H9 (cell line): ENCODE data around the gene PPP1R14B. TPM values are rescaled to one million over a fixed set of nuclear protein-coding genes. Genes with fewer than 3 reads are reported as not detected.

Source experiments
- DNase-seq: peaks from one replicate; pipeline ENCODE4 v3.0.0-alpha.2; 2017
- H2AFZ ChIP-seq: one replicate; pipeline ENCODE4 v1.6.1; 2013; ENCODE audit warnings: mild to moderate bottlenecking, low read length, control low read depth, moderate library complexity
- H2AK5ac ChIP-seq: 2 replicates; pipeline ENCODE4 v1.6.1; 2013; ENCODE audit warnings: low read length, control low read depth, mixed read lengths; ENCODE audit not compliant: insufficient read length
- H2BK120ac ChIP-seq: one replicate; pipeline ENCODE4 v1.6.1; 2013; ENCODE audit warnings: low read depth, mild to moderate bottlenecking, low read length, control low read depth, inconsistent platforms; ENCODE audit not compliant: poor library complexity, severe bottlenecking
- H2BK12ac ChIP-seq: 2 replicates; pipeline ENCODE4 v1.6.1; 2013; ENCODE audit warnings: low read length, control low read depth, mixed read lengths, low read depth; ENCODE audit not compliant: insufficient read length
- H2BK15ac ChIP-seq: 2 replicates; pipeline ENCODE4 v1.6.1; 2013; ENCODE audit warnings: low read depth, low read length, control low read depth
- H2BK20ac ChIP-seq: one replicate; pipeline ENCODE4 v1.6.1; 2013; ENCODE audit warnings: low read depth, mild to moderate bottlenecking, low read length, control low read depth, inconsistent platforms; ENCODE audit not compliant: poor library complexity, severe bottlenecking
- H2BK5ac ChIP-seq: 2 replicates; pipeline ENCODE4 v1.6.1; 2013; ENCODE audit warnings: low read length, control low read depth, mixed read lengths; ENCODE audit not compliant: insufficient read length
- H3K14ac ChIP-seq: 2 replicates; pipeline ENCODE4 v1.6.1; 2013; ENCODE audit warnings: low read length, control low read depth; ENCODE audit not compliant: insufficient read depth
- H3K18ac ChIP-seq: 2 replicates; pipeline ENCODE4 v1.6.1; 2013; ENCODE audit warnings: low read depth, mild to moderate bottlenecking, mixed read lengths, low read length, control low read depth; ENCODE audit not compliant: insufficient read length
- H3K23ac ChIP-seq: 2 replicates; pipeline ENCODE4 v1.6.1; 2013; ENCODE audit warnings: low read length, control low read depth, mixed read lengths, low read depth; ENCODE audit not compliant: insufficient read length
- H3K23me2 ChIP-seq: 2 replicates; pipeline ENCODE4 v1.6.1; 2013; ENCODE audit warnings: low read depth, mild to moderate bottlenecking, mixed read lengths, low read length, control low read depth; ENCODE audit not compliant: insufficient read length, poor library complexity, severe bottlenecking
- H3K27ac ChIP-seq: 2 replicates; pipeline ENCODE4 v1.5.1; 2013; ENCODE audit warnings: low read length, control low read depth, mixed read lengths, low read depth; ENCODE audit not compliant: insufficient read length
- H3K27me3 ChIP-seq: 2 replicates; pipeline ENCODE4 v1.6.1; 2013; ENCODE audit warnings: low read length, control low read depth, inconsistent platforms; ENCODE audit not compliant: insufficient read depth
- H3K4ac ChIP-seq: 2 replicates; pipeline ENCODE4 v1.6.1; 2013; ENCODE audit warnings: low read depth, mild to moderate bottlenecking, control low read depth, inconsistent platforms, low read length, moderate library complexity
- H3K4me1 ChIP-seq: 2 replicates; pipeline ENCODE4 v1.6.1; 2013; ENCODE audit warnings: low read length, control low read depth, inconsistent platforms; ENCODE audit not compliant: insufficient read depth
- H3K4me2 ChIP-seq: 2 replicates; pipeline ENCODE4 v1.6.1; 2013; ENCODE audit warnings: low read length, control low read depth, mixed read lengths; ENCODE audit not compliant: insufficient read length, insufficient read depth
- H3K56ac ChIP-seq: 2 replicates; pipeline ENCODE4 v1.6.1; 2013; ENCODE audit warnings: low read depth, mild to moderate bottlenecking, mixed read lengths, low read length, control low read depth; ENCODE audit not compliant: insufficient read length
- H3K79me1 ChIP-seq: 2 replicates; pipeline ENCODE4 v1.6.1; 2013; ENCODE audit warnings: low read depth, mild to moderate bottlenecking, moderate library complexity, low read length, control low read depth, inconsistent platforms; ENCODE audit not compliant: insufficient read depth, poor library complexity, severe bottlenecking
- H3K79me2 ChIP-seq: 2 replicates; pipeline ENCODE4 v1.6.1; 2013; ENCODE audit warnings: low read length, control low read depth, inconsistent platforms; ENCODE audit not compliant: insufficient read depth
- H3K9ac ChIP-seq: 2 replicates; pipeline ENCODE4 v1.6.1; 2013; ENCODE audit warnings: low read length, control low read depth, mixed read lengths; ENCODE audit not compliant: insufficient read length; ENCODE audit errors: extremely low read depth
- H3K9me3 ChIP-seq: one replicate; pipeline ENCODE4 v1.6.1; 2013; ENCODE audit warnings: low read depth, low read length, inconsistent platforms; ENCODE audit not compliant: control insufficient read depth
- H3T11ph ChIP-seq: one replicate; pipeline ENCODE4 v1.6.1; 2013; ENCODE audit warnings: mild to moderate bottlenecking, low read length, control low read depth, inconsistent platforms
- H4K20me1 ChIP-seq: one replicate; pipeline ENCODE4 v1.6.1; 2013; ENCODE audit not compliant: control insufficient read depth, insufficient read length, insufficient read depth
- H4K5ac ChIP-seq: 2 replicates; pipeline ENCODE4 v1.6.1; 2013; ENCODE audit warnings: low read depth, mild to moderate bottlenecking, mixed read lengths, low read length, control low read depth; ENCODE audit not compliant: insufficient read length
- H4K8ac ChIP-seq: replicated peaks from 2 replicates; pipeline ENCODE4 v1.6.1; 2013; ENCODE audit warnings: low read length, control low read depth, mixed read lengths, low read depth; ENCODE audit not compliant: insufficient read length
- H4K91ac ChIP-seq: 2 replicates; pipeline ENCODE4 v1.6.1; 2013; ENCODE audit warnings: low read depth, mild to moderate bottlenecking, moderate library complexity, mixed read lengths, low read length, control low read depth; ENCODE audit not compliant: insufficient read length
- H3K27ac Mint-ChIP-seq, 3 experiments: 2 replicates in 2 of 3; 3 replicates in 1 of 3; pipeline ENCODE4 v1.8.0; 2020 to 2021; ENCODE audit warnings: mixed read lengths in 3 of 3, mild to moderate bottlenecking in 1 of 3, moderate library complexity in 1 of 3
- H3K27me3 Mint-ChIP-seq: 2 replicates; pipeline ENCODE4 v1.8.0; 2021; ENCODE audit warnings: low read depth, mild to moderate bottlenecking, moderate library complexity, mixed read lengths
- H3K36me3 Mint-ChIP-seq, 3 experiments: 2 replicates in 2 of 3; 3 replicates in 1 of 3; pipeline ENCODE4 v1.8.0; 2020 to 2021; ENCODE audit warnings: low read depth in 3 of 3, mixed read lengths in 3 of 3; ENCODE audit not compliant: insufficient read depth in 1 of 3
- H3K4me1 Mint-ChIP-seq, 2 experiments: 2 replicates each; pipeline ENCODE4 v1.8.0; 2020; ENCODE audit warnings: mixed read lengths in 2 of 2
- H3K4me3 Mint-ChIP-seq, 2 experiments: 2 replicates in 1 of 2; 3 replicates in 1 of 2; pipeline ENCODE4 v1.8.0; 2020 to 2021; ENCODE audit warnings: mild to moderate bottlenecking in 2 of 2, mixed read lengths in 2 of 2, moderate library complexity in 1 of 2
- H3K9me3 Mint-ChIP-seq, 2 experiments: 2 replicates in 1 of 2; 3 replicates in 1 of 2; pipeline ENCODE4 v1.8.0; 2020; ENCODE audit warnings: mild to moderate bottlenecking in 2 of 2, mixed read lengths in 2 of 2, moderate library complexity in 1 of 2
- CTCF ChIP-seq: fragments of 200-600 bp; sonication (generic); conservative IDR thresholded peaks from 3 replicates; pipeline ENCODE4 v1.8.0; 2021; ENCODE audit warnings: antibody characterized with exemption, mild to moderate bottlenecking
- WGBS: extraction: QIAGEN DNeasy Blood & Tissue Kit; methylation state at CpG from one replicate; pipeline ENCODE4 v1.1.7; 2013; ENCODE audit warnings: missing lambda C conversion rate, low lambda C conversion rate, mixed read lengths; ENCODE audit not compliant: insufficient read length; ENCODE audit errors: extremely low coverage; 5-methylcytosine and 5-hydroxymethylcytosine counted together
- total RNA-seq: library from RNA; stranded (reverse); gene quantifications from 2 replicates; pipeline ENCODE4 v1.2.1, GENCODE V29; 2021

The PPP1R14B gene
- total RNA-seq, 1 experiment from 2014 or later = 358 TPM

DNA sequence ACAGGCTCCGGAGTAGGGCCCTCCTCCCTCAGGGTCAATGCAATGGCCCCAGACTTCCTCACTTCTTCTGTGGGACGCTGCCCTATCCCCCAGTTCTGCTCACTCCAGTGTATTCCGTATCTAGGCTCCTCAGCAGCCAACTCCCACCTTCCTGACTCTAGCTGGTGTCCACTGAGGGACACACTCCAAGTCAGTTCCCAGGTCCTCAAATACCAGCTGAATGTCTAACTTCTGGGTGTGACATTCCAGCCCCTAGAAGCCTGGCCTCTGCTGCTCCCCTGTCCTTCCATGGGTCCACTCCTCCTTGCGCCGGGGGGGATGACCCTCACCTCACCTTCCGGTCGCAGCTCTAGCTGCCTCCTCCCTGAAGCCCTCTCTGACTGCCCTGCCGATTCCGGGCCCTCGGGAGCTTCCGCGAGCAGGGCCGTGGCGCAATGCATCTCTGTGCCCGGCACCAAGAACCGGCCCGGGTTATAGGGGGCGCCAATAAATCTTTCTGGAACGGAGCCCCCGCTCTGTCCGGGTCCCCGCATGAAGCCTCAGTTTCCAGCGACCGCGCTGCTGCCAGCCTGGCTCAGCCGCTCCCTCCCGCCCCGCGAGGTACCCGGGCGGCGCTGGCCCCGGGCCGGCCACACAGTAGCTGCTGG is 22.3 kb upstream of the PPP1R14B start:
- H3K9me3 Mint-ChIP-seq = no peaks in the 10 kb centered on the region
- H3K18ac ChIP-seq = peak overlapping the region; percentile 68
- H3K4me1 Mint-ChIP-seq = peaks cover 21 to 23% of the 10 kb centered on the region in 2 experiments
- no peaks in the 10 kb centered on the region for H3K79me1 ChIP-seq
- no peak overlapping the region for H2AFZ ChIP-seq
- H3K4ac ChIP-seq = no peak overlapping the region
- H2BK120ac ChIP-seq = peak overlapping the region; percentile 24
- H3K79me2 ChIP-seq = no peaks in the 10 kb centered on the region
- no peak overlapping the region for H2AK5ac ChIP-seq
- no peak for TF ChIP-seq CTCF
- H3K9ac ChIP-seq = peak overlapping the region; percentile 42
- H2BK20ac ChIP-seq = no peak overlapping the region
- H3K27me3 Mint-ChIP-seq = no peaks in the 10 kb centered on the region; the same call in none of the 2 replicates
- peaks cover 2% of the 10 kb centered on the region for H4K20me1 ChIP-seq
- peak overlapping the region; percentile 32; the same call in 1 of the 2 replicates for H3K14ac ChIP-seq
- no peak overlapping the region for H4K5ac ChIP-seq
- no peak overlapping the region for H4K8ac ChIP-seq
- no peak overlapping the region for H3K56ac ChIP-seq
- peak overlapping the region; percentile 29 for H3K4me2 ChIP-seq
- H3T11ph ChIP-seq = no peak overlapping the region
- no peak overlapping the region for H2BK5ac ChIP-seq
- no peak overlapping the region for H2BK15ac ChIP-seq
- H3K4me3 Mint-ChIP-seq = peak overlapping the region; percentile 97 to 99
- WGBS = no CpG with 5 or more reads among the region's 34 CpGs
- peaks cover 15% of the 10 kb centered on the region for H3K23me2 ChIP-seq
- H3K23ac ChIP-seq = no peak overlapping the region
- H3K27ac Mint-ChIP-seq = peak overlapping the region in 2 of 3 experiments; percentile 95 to 96; a peak in 4 of 7 replicates
- H2BK12ac ChIP-seq = no peak overlapping the region
- no peaks in the 10 kb centered on the region for H3K4me1 ChIP-seq
- H3K9me3 ChIP-seq = no peaks in the 10 kb centered on the region
- no peak overlapping the region for H4K91ac ChIP-seq
- peak; percentile 80 for DNase-seq
- H3K27me3 ChIP-seq = no peaks in the 10 kb centered on the region
- H3K36me3 Mint-ChIP-seq = peaks cover 16 to 37% (median 27%) of the 10 kb centered on the region in 3 experiments; a peak in 6 of 7 replicates
- H3K27ac ChIP-seq = no peak overlapping the region
